T-helper 9 cell (primary cell): ENCODE results near the gene CD86.

ENCODE experiments used
- DNase-seq: peaks from one replicate; pipeline ENCODE4 v3.0.0-alpha.2; 2020

CD86 gene

GRCh38 chr3:122092460-122093165, 37.5 kb downstream of the CD86 start:
- no peak for DNase-seq

- DNase-seq, result no peak
These were observed 39.0 kb downstream of the CD86 start for GRCh38 chr3:122094125-122094524.

- no peak for DNase-seq
These were observed 39.5 kb downstream of the CD86 start for GRCh38 chr3:122094693-122095092.

- no peak for DNase-seq
These were observed 42.0 kb downstream of the CD86 start for GRCh38 chr3:122097141-122097540.

GRCh38 chr3:122098611-122099010, 43.4 kb downstream of the CD86 start:
- no peak for DNase-seq

GRCh38 chr3:122099255-122099654, 44.1 kb downstream of the CD86 start:
- DNase-seq, result no peak

- no peak for DNase-seq
These were observed 44.9 kb downstream of the CD86 start for GRCh38 chr3:122100083-122100482.

- DNase-seq, result no peak
These were observed 45.7 kb downstream of the CD86 start for GRCh38 chr3:122100591-122101463.

- DNase-seq, result no peak
These were observed 46.5 kb downstream of the CD86 start for GRCh38 chr3:122101646-122102045.

GRCh38 chr3:122102191-122102935, 47.2 kb downstream of the CD86 start:
- DNase-seq, result no peak

GRCh38 chr3:122103821-122104514, 48.8 kb downstream of the CD86 start:
- no peak for DNase-seq

GRCh38 chr3:122104515-122105194, 49.5 kb downstream of the CD86 start:
- DNase-seq, result no peak

GRCh38 chr3:122105626-122106025, 50.5 kb downstream of the CD86 start:
- no peak for DNase-seq

GRCh38 chr3:122107171-122107570, 52.0 kb downstream of the CD86 start:
- no peak for DNase-seq

GRCh38 chr3:122111974-122112373, 56.8 kb downstream of the CD86 start:
- DNase-seq, result no peak

- no peak for DNase-seq
These were observed 57.6 kb downstream of the CD86 start for GRCh38 chr3:122112754-122113153.

GRCh38 chr3:122123850-122124249, 68.7 kb downstream of the CD86 start:
- no peak for DNase-seq

- DNase-seq, result no peak
These were observed 77.9 kb downstream of the CD86 start for GRCh38 chr3:122132949-122133540.

- DNase-seq, result no peak
These were observed 91.3 kb downstream of the CD86 start for GRCh38 chr3:122146466-122146865.

- DNase-seq, result no peak
These were observed 93.9 kb downstream of the CD86 start for GRCh38 chr3:122148941-122149627.

GRCh38 chr3:122151480-122151879, 96.3 kb downstream of the CD86 start:
- no peak for DNase-seq
